GM12878 (cell line): ENCODE data around the gene FUBP1. TPM values are rescaled to one million over a fixed set of nuclear protein-coding genes. Genes with fewer than 3 reads are reported as not detected.

Experiments used
- polyA plus RNA-seq, 11 experiments: library from polyadenylated mRNA; depleted of rRNA in 4 of 11; unstranded in 6 of 11; stranded (reverse) in 5 of 11; fragments of >200 nt; fragmentation: Nextera tagmentation in 4 of 11; fragmentation: Illumina TruSeq in 1 of 11; extraction: Ambion mirVana in 4 of 11; extraction: Trizol in 1 of 11; gene quantifications; 1 replicate in 1 of 11; 2 replicates in 10 of 11; pipeline versions ENCODE4 v1.2.1 to v1.2.3, GENCODE V29; 2011 to 2016; ENCODE audit warnings: inconsistent platforms in 2 of 11, missing spikeins in 2 of 11, low read depth in 1 of 11
- small RNA-seq: library from RNA; depleted of rRNA; stranded (forward); fragments of <200 nt; gene quantifications from one replicate; pipeline ENCODE3, GENCODE V24; 2014
- total RNA-seq, 4 experiments: library from RNA; depleted of rRNA in 3 of 4; stranded (reverse); fragments of >200 nt in 3 of 4; fragmentation: Illumina TruSeq in 1 of 4; extraction: Trizol in 1 of 4; gene quantifications; 2 replicates each; pipeline versions ENCODE4 v1.2.1 to v1.2.3, GENCODE V29; 2013 to 2021

Gene FUBP1
- total and polyA plus RNA-seq, 10 of the 15 experiments (the other 5 are each of a cell fraction or from before 2014, with no cell fraction given): 110 to 343 (median 191) TPM

Small RNA genes within 50 kb of the gene (small RNA-seq; reads per million reads assigned to genes)
- gene AC103591.3: 11.0 reads per million, percentile 95 among the genes with 10 or more reads in this experiment

Other genes starting within 250 kb of the FUBP1 start
- gene USP33, start 219.2 kb downstream of the FUBP1 start, total RNA-seq (2014; rRNA removed): 39.2 and 48.0 TPM in 2 replicates
- gene USP33, start 219.2 kb downstream of the FUBP1 start, total RNA-seq (2014; rRNA removed; fragmentation: Illumina TruSeq; extraction: Trizol): 49.9 TPM in 2 replicates
- 27.7 and 31.7 TPM in 2 replicates for gene USP33, start 219.2 kb downstream of the FUBP1 start, total RNA-seq (2021)
- gene USP33, start 219.2 kb downstream of the FUBP1 start, polyA plus RNA-seq (2011; rRNA removed): 43.1 and 73.3 TPM in 2 replicates
- 32.8 and 35.7 TPM in 2 replicates for gene USP33, start 219.2 kb downstream of the FUBP1 start, polyA plus RNA-seq (2014; fragmentation: Illumina TruSeq; extraction: Trizol)
- 10 to 100 TPM; 13.1 to 15.4 TPM for gene USP33, start 219.2 kb downstream of the FUBP1 start, polyA plus RNA-seq (2014; fragmentation: Nextera tagmentation; extraction: Ambion mirVana)
- gene USP33, start 219.2 kb downstream of the FUBP1 start, polyA plus RNA-seq (2014; rRNA removed): 24.0 and 28.1 TPM in 2 replicates
- gene USP33, start 219.2 kb downstream of the FUBP1 start, polyA plus RNA-seq (2016; fragmentation: Nextera tagmentation; extraction: Ambion mirVana): 10 to 100 TPM; 28.7 to 32.8 TPM
- gene MIGA1, start 199.4 kb downstream of the FUBP1 start, total RNA-seq (2014; rRNA removed): 4.9 and 5.4 TPM in 2 replicates
- gene MIGA1, start 199.4 kb downstream of the FUBP1 start, total RNA-seq (2014; rRNA removed; fragmentation: Illumina TruSeq; extraction: Trizol): 6.4 and 7.2 TPM in 2 replicates
- gene MIGA1, start 199.4 kb downstream of the FUBP1 start, total RNA-seq (2021): 5.1 and 5.3 TPM in 2 replicates
- gene MIGA1, start 199.4 kb downstream of the FUBP1 start, polyA plus RNA-seq (2011; rRNA removed): 4.2 and 6.8 TPM in 2 replicates
- 4.3 and 5.8 TPM in 2 replicates for gene MIGA1, start 199.4 kb downstream of the FUBP1 start, polyA plus RNA-seq (2014; fragmentation: Illumina TruSeq; extraction: Trizol)
- 1 to 10 TPM; 1.3 to 1.7 TPM for gene MIGA1, start 199.4 kb downstream of the FUBP1 start, polyA plus RNA-seq (2014; fragmentation: Nextera tagmentation; extraction: Ambion mirVana)
- gene MIGA1, start 199.4 kb downstream of the FUBP1 start, polyA plus RNA-seq (2014; rRNA removed): 3.6 and 4.0 TPM in 2 replicates
- 1 to 10 TPM; 4.2 to 5.0 TPM for gene MIGA1, start 199.4 kb downstream of the FUBP1 start, polyA plus RNA-seq (2016; fragmentation: Nextera tagmentation; extraction: Ambion mirVana)
- gene NEXN, start 90.4 kb downstream of the FUBP1 start, total RNA-seq (2014; rRNA removed): 7.3 and 11.1 TPM in 2 replicates
- 19.3 and 22.8 TPM in 2 replicates for gene NEXN, start 90.4 kb downstream of the FUBP1 start, total RNA-seq (2014; rRNA removed; fragmentation: Illumina TruSeq; extraction: Trizol)
- gene NEXN, start 90.4 kb downstream of the FUBP1 start, total RNA-seq (2021): 7.2 and 7.8 TPM in 2 replicates
- 2.5 and 4.0 TPM in 2 replicates for gene NEXN, start 90.4 kb downstream of the FUBP1 start, polyA plus RNA-seq (2011; rRNA removed)
- 46.6 and 65.6 TPM in 2 replicates for gene NEXN, start 90.4 kb downstream of the FUBP1 start, polyA plus RNA-seq (2014; fragmentation: Illumina TruSeq; extraction: Trizol)
- gene NEXN, start 90.4 kb downstream of the FUBP1 start, polyA plus RNA-seq (2014; fragmentation: Nextera tagmentation; extraction: Ambion mirVana): 10 to 100 TPM; 35.9 to 39.9 TPM
- gene NEXN, start 90.4 kb downstream of the FUBP1 start, polyA plus RNA-seq (2014; rRNA removed): 7.5 and 10.5 TPM in 2 replicates
- gene NEXN, start 90.4 kb downstream of the FUBP1 start, polyA plus RNA-seq (2016; fragmentation: Nextera tagmentation; extraction: Ambion mirVana): 10 to 100 TPM; 13.8 to 17.1 TPM
- 5.3 and 6.9 TPM in 2 replicates for gene DNAJB4, start 25.9 kb upstream of the FUBP1 start, total RNA-seq (2014; rRNA removed)
- 6.2 and 6.5 TPM in 2 replicates for gene DNAJB4, start 25.9 kb upstream of the FUBP1 start, total RNA-seq (2014; rRNA removed; fragmentation: Illumina TruSeq; extraction: Trizol)
- 7.3 and 7.6 TPM in 2 replicates for gene DNAJB4, start 25.9 kb upstream of the FUBP1 start, total RNA-seq (2021)
- gene DNAJB4, start 25.9 kb upstream of the FUBP1 start, polyA plus RNA-seq (2011; rRNA removed): 6.6 and 13.6 TPM in 2 replicates
- gene DNAJB4, start 25.9 kb upstream of the FUBP1 start, polyA plus RNA-seq (2014; fragmentation: Illumina TruSeq; extraction: Trizol): 6.5 and 8.8 TPM in 2 replicates
- 1 to 10 TPM; 3.8 to 5.1 TPM for gene DNAJB4, start 25.9 kb upstream of the FUBP1 start, polyA plus RNA-seq (2014; fragmentation: Nextera tagmentation; extraction: Ambion mirVana)
- gene DNAJB4, start 25.9 kb upstream of the FUBP1 start, polyA plus RNA-seq (2014; rRNA removed): 5.9 and 8.1 TPM in 2 replicates
- gene DNAJB4, start 25.9 kb upstream of the FUBP1 start, polyA plus RNA-seq (2016; fragmentation: Nextera tagmentation; extraction: Ambion mirVana): 10 to 100 TPM; 10.1 to 10.5 TPM
- 0.05 TPM in 1 of 2 replicates, not detected in the other for gene GIPC2, start 66.9 kb upstream of the FUBP1 start, total RNA-seq (2014; rRNA removed)
- gene GIPC2, start 66.9 kb upstream of the FUBP1 start, total RNA-seq (2014; rRNA removed; fragmentation: Illumina TruSeq; extraction: Trizol): 0.09 TPM in 2 replicates
- gene GIPC2, start 66.9 kb upstream of the FUBP1 start, total RNA-seq (2021): 0.08 and 0.11 TPM in 2 replicates
- 0.04 and 0.33 TPM in 2 replicates for gene GIPC2, start 66.9 kb upstream of the FUBP1 start, polyA plus RNA-seq (2011; rRNA removed)
- 0.03 TPM in 1 of 2 replicates, not detected in the other for gene GIPC2, start 66.9 kb upstream of the FUBP1 start, polyA plus RNA-seq (2014; fragmentation: Illumina TruSeq; extraction: Trizol)
- under 1 TPM; 0.04 to 0.10 TPM for gene GIPC2, start 66.9 kb upstream of the FUBP1 start, polyA plus RNA-seq (2014; fragmentation: Nextera tagmentation; extraction: Ambion mirVana)
- 0.04 and 0.08 TPM in 2 replicates for gene GIPC2, start 66.9 kb upstream of the FUBP1 start, polyA plus RNA-seq (2014; rRNA removed)
- under 1 TPM in 1 of 2 experiments, not detected in 1; 0.23 TPM for gene GIPC2, start 66.9 kb upstream of the FUBP1 start, polyA plus RNA-seq (2016; fragmentation: Nextera tagmentation; extraction: Ambion mirVana)